GM12891 (cell line): ENCODE data around the gene AGPAT3.
"Not testable (repeated sequence)": the region's sequence is repeated elsewhere in the genome, so short reads cannot be mapped to it uniquely, and the experiment has no call there.

Experiments used
- DNase-seq: peaks from one replicate; pipeline ENCODE4 v3.0.0; 2011; ENCODE audit warnings: low spot score; ENCODE audit not compliant: insufficient read length
- FAIRE-seq: peaks from 2 replicates; lab custom pipeline; 2011; peaks lifted over from hg19 to GRCh38; lab: Jason Lieb, UNC
- PAX5 ChIP-seq: IDR thresholded peaks from 2 replicates; pipeline ENCODE4 v1.6.1; 2011; ENCODE audit warnings: low read length, moderate library complexity, mild to moderate bottlenecking; ENCODE audit not compliant: insufficient read depth, severe bottlenecking
- POLR2A ChIP-seq: IDR thresholded peaks from 2 replicates; pipeline ENCODE4 v1.6.1; 2011; ENCODE audit warnings: low read depth, low read length, control low read depth
- POLR2AphosphoS5 ChIP-seq: IDR thresholded peaks from 2 replicates; pipeline ENCODE4 v1.6.1; 2011; ENCODE audit warnings: low read depth, low read length, control low read depth
- POU2F2 ChIP-seq: IDR thresholded peaks from 2 replicates; pipeline ENCODE4 v1.6.1; 2011; ENCODE audit warnings: low read depth, mild to moderate bottlenecking, control low read depth, low read length, moderate library complexity
- SPI1 ChIP-seq: IDR thresholded peaks from 2 replicates; pipeline ENCODE4 v1.6.1; 2011; ENCODE audit warnings: low read depth, low read length, control low read depth
- TAF1 ChIP-seq: IDR thresholded peaks from 2 replicates; pipeline ENCODE4 v1.6.1; 2011; ENCODE audit warnings: low read depth, low read length, control low read depth

Gene AGPAT3

GRCh38 chr21:43834146-43834905, 30.7 kb upstream of the AGPAT3 start:
- no peak for FAIRE-seq
- no peak for DNase-seq
- TF ChIP-seq PAX5 (no peak), POU2F2 (no peak), SPI1 (no peak), POLR2AphosphoS5 (no peak), TAF1 (no peak), POLR2A (no peak)

DNA sequence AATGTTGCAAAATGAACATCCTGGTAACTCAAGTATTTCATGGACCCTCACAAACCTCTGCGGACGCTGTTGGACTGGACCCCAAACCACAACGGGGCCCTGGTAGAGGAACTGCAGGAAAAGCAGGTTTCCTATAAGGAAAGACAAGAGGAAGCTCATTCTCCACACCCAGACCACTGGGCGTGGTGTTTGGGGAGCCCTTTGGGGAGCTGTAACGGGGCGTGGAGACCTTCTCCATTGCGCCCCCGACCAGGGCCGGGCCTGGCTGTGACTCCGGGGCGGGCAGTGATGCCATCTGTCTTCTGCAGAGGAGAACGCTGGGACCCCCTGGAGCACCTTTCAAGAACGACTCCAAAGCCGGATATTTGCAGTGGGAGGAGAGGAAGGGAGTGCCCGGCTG, 30.0 kb upstream of the AGPAT3 start:
- FAIRE-seq (no peak), DNase-seq (no peak)
- TF ChIP-seq POLR2A (no peak), SPI1 (no peak), POU2F2 (no peak), POLR2AphosphoS5 (no peak), TAF1 (no peak), PAX5 (no peak)

DNA sequence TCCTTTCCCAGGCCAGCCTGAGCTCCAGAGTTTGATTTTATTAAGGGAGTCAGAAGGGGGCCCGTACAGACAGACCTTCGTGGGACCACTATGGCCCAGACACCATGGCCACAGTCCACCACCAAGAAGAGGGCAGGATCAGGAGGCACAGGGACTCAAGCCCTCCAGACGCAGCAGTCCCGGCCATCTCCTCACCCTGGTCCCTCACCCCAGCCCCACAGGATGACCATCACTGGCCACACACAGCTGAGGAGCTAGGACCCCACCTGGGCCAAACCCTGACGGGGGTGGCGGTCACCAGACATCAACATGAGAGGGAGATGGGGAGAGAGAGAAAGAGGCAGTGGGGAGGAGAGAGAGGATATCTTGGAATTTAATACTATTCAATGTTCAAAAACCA, 29.2 kb upstream of the AGPAT3 start:
- DNase-seq (no peak), FAIRE-seq (no peak)
- TF ChIP-seq POU2F2 (no peak), POLR2A (no peak), PAX5 (no peak), POLR2AphosphoS5 (no peak), TAF1 (no peak), SPI1 (no peak)

DNA sequence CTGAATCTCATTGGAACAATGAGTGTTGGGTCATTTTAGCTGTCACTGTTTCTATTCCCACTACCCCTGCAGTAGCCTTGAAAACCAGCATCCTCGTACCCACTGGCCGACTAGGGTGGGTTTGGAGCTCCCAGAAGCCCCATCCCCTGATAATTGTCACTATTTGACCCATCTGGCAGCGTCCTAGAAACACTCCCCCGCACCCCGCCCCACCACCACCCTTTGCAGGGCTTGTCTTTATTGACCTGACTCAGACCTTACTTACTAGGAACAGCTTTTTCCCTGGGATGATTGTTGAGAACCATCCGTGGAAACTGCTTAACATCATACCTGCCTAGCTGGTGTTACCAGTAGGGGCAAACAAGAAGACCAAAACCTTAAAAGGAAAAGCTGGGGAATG, 28.4 kb upstream of the AGPAT3 start:
- FAIRE-seq, result no peak

DNA sequence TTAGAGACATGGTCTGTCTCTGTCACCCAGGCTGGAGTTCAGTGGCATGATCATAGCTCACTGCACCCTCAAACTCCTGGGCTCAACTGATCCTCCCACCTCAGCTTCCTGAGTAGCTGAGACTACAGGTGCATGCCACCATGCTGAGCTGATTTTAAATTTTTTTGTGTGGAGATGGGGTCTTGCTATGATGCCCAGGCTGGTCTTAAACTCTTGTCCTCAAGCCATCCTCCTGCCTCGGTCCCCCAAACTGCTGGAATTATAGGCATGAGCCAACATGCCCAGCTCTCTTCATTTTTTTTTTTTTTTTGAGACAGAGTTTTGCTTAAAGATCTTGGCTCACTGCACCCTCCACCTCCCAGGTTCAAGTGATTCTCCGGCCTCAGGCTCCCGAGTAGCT, 24.8 kb upstream of the AGPAT3 start:
- FAIRE-seq (no peak), DNase-seq (no peak)
- TF ChIP-seq PAX5, result no peak
- no peak for TF ChIP-seq SPI1
- no peak for TF ChIP-seq POU2F2
- no peak for TF ChIP-seq POLR2A
- no peak for TF ChIP-seq POLR2AphosphoS5
- no peak for TF ChIP-seq TAF1

More for the DNA sequence above, 28.4 kb upstream of the AGPAT3 start:
- DNase-seq, result no peak
- TF ChIP-seq POU2F2, result no peak
- no peak for TF ChIP-seq TAF1
- TF ChIP-seq SPI1, result no peak
- no peak for TF ChIP-seq POLR2AphosphoS5

- TF ChIP-seq POLR2AphosphoS5 (no peak), TAF1 (no peak)
- no peak for DNase-seq
- FAIRE-seq, result peak; percentile 57
These were observed 22.3 kb upstream of the AGPAT3 start for GRCh38 chr21:43842742-43843141.

DNA sequence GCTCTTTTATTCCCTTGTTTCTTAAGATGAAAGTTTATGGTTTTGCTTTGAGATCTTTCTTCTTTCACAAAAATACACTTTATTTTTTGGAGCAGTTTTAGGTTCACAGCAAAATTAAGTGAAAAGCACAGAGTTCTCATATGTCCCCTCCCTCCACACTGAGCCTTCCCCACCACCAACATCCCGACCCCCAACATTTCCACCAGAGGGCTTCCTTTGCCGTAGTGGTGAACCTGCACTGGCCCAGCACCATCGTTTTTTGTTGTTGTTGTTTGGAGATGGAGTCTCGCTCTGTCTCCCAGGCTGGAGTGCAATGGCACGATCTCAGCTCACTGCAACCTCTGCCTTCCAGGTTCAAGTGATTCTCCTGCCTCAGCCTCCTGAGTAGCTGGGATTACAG, 20.1 kb upstream of the AGPAT3 start:
- not testable (repeated sequence) for FAIRE-seq, DNase-seq

DNA sequence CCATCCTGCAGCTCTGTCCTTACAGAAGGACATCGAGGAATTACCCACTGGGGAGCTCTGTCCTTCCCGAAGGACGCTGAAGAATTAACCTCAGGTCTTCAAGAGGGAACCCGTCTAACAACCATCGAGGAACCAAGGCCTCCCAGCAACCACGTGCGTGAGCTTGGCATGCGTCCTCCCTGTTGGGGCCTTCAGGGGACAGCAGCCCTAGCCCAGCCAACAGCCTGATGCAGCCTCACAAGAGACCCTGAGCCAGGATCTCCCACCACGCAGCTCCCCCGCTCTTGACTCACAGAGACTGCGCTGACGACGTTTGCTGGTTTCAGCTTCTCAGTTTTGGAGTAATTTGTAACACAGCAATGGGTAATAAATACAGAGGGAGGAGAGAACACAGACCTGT, 19.6 kb upstream of the AGPAT3 start:
- FAIRE-seq (no peak), DNase-seq (no peak)
- TF ChIP-seq POU2F2 (no peak), PAX5 (no peak), POLR2AphosphoS5 (no peak), TAF1 (no peak), SPI1 (no peak), POLR2A (no peak)

- FAIRE-seq, result no peak
- no peak for DNase-seq
- TF ChIP-seq POU2F2 (no peak), POLR2AphosphoS5 (no peak), POLR2A (no peak)
These were observed 18.6 kb upstream of the AGPAT3 start for GRCh38 chr21:43846430-43846829.

DNA sequence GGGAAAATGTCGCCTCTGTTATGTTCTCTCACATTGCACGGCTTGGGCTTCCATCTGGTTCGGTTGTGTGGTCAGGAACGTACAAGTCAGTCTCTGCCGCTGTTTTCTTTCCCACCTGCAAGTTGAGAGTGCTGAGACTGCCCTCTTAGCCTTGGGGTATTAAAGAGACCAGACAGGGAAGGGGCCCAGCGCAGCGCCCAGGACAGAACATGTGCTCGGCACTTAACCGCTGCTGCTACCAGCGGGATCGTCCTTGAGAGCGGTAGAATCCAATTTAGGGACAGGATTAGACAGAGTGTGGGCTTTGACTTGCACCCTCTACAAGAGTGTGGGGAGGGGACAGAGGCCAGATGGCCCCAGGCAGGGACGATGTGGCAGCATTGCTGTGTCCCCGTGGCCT, 17.7 kb upstream of the AGPAT3 start:
- FAIRE-seq (no peak), DNase-seq (no peak)
- TF ChIP-seq TAF1 (no peak), POLR2AphosphoS5 (no peak), POU2F2 (no peak), PAX5 (no peak), POLR2A (no peak), SPI1 (no peak)

- FAIRE-seq, result no peak
- no peak for DNase-seq
- TF ChIP-seq POLR2AphosphoS5, result no peak
- no peak for TF ChIP-seq POLR2A
- no peak for TF ChIP-seq PAX5
- no peak for TF ChIP-seq POU2F2
- no peak for TF ChIP-seq SPI1
- no peak for TF ChIP-seq TAF1
These were observed 16.3 kb upstream of the AGPAT3 start for GRCh38 chr21:43848771-43849170.
